ENCODE measurements around the gene HKDC1.
"Not testable (repeated sequence)": the region's sequence is repeated elsewhere in the genome, so short reads cannot be mapped to it uniquely, and the experiment has no call there.

The HKDC1 gene

DNA sequence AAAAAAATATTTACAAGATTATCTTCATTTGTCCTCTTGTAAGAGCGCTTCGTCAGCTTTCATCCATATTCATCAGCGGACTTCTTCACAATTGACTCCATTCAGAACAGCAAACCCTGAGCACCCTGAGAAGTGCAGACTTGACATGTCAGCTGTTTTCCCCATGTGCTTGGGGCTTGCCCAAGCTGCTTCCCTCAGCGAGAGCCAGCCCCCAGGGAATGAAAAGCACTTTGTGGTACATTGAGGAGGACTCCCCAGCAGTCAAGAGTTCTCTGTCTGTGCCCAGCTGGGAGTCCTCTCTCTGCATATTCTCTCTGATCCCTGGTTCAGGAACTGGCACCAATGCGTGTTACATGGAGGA lies 22.7 kb downstream of the HKDC1 start:
- DNase-seq = no peak

DNA sequence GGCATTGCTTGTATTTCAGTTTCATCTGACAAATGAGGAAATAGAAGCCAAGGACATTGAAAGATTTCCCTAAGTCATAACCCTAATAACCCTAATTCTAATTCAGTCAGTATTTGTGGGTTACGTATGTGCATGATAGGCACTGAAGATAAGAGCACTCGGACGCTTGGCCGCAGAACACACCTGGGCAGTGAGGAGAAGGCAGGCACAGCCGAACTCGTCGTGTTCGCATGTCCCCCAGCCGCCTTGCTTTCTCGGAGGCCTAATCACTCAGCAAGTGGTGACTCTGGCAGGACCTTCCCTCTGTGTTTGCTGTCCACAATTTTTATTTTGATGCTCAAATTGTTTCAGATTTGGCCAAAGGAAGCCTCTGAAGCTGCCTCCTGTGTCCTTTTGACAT lies 23.7 kb downstream of the HKDC1 start:
- no peak for DNase-seq

DNA sequence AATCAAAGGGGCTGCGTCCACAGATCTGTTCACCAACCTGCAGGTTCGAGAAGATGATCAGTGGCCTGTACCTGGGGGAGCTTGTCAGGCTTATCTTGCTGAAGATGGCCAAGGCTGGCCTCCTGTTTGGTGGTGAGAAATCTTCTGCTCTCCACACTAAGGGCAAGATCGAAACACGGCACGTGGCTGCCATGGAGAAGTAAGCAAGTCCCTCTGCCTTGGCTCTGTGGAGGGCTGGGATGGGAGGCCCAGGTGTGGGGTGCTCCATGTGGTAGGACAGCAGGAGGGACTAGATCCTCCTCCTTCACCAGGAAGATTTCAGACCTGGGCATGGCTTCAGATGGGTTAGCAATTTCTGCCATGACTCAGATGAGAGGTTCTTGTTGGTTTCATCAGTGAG lies 25.9 kb downstream of the HKDC1 start:
- no peak for DNase-seq

DNA sequence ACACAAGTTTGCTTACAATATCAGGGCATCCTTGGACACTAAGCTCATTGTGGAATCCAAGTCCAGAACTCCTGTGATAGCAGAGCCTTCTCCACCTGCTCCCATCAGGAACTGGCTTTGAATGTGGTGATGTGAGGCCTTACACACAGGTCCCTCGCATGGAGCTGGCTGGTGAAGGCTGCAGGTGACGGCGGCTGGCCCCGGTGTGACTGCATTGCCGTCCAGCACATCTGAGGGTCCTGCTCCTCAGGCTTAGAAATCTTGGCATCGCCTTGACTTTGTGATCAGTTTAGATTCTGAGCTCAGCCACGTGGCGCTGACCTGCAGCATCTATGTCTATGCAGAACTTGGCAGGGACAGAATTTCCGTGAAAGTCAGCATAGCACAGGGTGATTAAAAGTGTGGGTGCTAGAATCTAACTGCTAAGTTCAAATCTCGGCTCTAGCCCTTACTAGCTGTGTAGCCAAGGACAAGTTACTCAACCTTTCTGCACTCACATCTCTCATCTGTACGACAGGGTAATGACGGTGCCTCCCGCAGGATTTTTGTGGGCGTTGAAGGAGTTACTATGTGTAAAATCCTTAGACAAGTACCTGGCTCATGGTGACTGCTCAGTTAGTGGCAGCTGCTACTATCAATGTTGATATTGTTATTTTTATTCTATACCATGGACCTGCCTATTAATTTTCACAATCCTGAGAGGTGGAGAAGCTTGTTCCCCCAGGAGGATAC lies 26.6 kb downstream of the HKDC1 start:
- DNase-seq = no peak

DNA sequence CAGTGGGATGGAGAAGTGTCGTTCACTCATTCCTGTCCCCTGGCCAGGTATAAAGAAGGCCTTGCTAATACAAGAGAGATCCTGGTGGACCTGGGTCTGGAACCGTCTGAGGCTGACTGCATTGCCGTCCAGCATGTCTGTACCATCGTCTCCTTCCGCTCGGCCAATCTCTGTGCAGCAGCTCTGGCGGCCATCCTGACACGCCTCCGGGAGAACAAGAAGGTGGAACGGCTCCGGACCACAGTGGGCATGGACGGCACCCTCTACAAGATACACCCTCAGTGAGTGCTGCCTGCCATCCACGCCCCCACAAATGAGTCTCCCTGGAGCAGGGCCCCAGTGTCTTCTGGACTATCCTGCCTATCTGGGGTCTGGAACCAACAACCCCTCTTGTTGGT lies 27.2 kb downstream of the HKDC1 start:
- no peak for DNase-seq

DNA sequence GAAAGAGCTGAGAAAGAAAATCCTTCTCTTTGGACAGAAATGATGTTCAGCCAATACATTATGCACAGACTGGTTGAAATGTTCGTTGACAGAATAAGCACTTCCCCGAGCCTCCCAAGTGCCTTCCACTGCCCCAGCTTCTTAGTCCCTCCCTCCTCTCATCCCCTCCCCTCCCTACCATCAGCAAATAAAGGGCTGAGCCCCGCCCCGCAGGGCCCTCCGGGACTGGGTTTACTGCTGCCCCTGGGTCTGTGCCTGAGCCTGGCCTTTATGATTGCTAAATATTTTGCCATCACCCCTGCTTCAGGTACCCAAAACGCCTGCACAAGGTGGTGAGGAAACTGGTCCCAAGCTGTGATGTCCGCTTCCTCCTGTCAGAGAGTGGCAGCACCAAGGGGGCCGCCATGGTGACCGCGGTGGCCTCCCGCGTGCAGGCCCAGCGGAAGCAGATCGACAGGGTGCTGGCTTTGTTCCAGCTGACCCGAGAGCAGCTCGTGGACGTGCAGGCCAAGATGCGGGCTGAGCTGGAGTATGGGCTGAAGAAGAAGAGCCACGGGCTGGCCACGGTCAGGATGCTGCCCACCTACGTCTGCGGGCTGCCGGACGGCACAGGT lies 28.1 kb downstream of the HKDC1 start:
- DNase-seq = no peak

DNA sequence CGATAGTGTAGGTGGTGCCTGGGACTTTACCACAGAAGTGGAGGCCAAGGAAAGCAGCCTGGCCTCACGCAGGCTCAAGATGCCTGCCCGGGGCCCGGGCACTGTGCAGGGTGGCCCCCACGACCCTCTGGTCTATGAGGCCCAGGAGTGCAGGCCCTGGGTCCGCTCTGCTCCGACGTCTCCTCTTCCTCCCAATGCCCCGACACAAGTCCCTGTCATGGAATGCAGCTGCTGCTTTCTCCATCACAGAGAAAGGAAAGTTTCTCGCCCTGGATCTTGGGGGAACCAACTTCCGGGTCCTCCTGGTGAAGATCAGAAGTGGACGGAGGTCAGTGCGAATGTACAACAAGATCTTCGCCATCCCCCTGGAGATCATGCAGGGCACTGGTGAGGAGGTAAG lies 29.9 kb downstream of the HKDC1 start:
- no peak for DNase-seq

DNA sequence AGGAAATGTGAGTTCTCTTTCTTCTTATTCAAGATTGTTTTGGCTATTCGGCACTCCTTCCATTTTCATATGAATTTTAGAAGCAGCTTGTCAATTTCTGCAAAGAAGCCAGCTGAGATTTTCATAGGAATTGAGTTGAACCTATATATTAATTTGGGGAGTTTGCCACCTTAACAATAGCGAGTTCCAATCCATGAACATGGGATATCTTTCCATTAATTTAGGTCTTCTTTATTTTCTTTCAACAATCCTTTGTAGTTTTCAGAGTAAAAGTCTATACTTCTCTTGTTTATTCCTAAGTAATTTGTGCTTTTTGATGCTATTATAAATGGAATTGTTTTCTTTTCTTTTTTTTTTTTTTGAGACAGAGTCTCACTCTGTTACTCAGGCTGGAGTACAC lies 31.3 kb downstream of the HKDC1 start:
- not testable (repeated sequence) for DNase-seq

DNA sequence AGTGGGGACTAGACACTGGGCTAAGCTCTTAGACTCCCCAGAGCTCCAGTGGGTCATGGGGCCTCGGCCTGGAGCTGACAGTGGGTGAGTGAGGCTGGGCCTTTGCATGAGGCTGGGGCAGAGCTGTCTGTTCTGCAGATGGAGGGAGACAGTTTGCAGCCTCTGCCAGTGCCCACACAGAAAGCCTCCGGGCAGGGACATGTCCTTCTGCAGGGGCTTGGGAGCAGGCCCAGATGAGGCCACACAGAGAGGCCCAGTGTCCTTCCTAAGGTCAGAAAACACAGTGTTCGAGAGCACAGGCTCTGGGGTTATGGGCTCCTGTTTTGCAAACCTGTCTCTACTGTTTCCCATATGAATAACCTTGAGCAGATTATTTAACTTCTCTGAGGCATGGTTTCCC lies 33.0 kb downstream of the HKDC1 start:
- DNase-seq = no peak

DNA sequence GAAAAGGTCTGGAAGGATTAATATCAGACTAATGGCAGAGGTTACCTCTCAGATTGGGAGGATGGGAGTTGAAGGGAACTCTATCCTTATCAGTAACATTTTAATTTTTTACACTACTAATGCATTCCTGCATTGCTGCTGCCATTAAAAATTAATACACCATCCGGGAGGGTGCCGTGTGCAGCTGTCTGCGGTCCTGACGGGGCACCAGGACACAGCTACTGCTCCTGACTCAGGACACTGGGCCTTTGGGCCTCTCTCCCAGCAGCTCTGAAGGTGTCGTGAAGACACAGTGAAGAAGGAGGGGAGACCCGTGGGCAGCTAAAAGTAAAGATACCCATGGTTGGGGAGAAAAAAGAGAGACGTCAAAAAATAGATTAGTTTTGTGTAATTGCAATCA lies 34.7 kb downstream of the HKDC1 start:
- DNase-seq = no peak

DNA sequence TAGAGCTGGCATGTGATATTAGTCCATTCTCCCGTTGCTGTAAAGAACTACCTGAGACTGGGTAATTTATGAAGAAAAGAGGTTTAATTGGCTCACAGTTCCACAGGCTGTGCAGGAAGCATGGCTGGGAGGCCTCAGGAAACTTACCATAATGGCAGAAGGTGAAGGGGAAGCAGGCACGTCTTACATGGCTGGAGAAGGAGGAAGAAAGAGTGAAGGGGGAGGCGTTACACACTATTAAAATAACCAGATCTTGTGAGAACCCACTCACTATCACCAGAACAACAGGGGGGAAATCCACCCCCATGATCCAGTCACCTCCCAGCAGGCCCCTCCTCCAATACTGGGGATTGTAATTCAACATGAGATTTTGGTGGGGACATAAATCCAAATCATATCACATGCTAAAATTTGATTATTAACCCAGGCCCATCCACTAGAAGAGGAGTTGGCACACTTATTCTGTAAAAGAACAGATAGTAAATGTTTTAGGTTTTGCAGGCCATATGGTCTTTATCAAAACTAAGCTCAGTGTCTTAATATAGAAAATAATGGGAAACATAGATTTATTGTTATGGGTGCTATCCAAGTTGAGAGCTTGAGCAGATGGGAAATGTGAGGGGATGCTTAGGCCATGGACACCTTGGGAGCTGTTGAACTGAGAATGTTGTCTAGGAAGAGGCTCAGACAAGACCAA lies 39.6 kb downstream of the HKDC1 start:
- no peak for DNase-seq

DNA sequence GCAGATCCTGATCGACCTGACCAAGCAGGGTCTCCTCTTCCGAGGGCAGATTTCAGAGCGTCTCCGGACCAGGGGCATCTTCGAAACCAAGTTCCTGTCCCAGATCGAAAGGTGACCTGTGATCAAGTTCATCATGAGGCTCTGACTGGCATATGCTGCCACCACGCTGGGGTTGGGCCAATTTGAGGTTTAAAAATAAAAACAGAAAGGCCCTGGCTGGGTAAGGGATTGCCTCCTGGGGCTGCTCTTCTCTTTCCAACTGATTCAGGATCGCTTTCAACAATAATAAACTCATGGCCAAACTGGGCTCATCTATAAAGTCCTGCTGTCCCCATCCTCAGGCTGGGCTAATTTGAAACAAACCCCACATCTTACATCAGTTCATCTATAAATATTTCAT lies 41.1 kb downstream of the HKDC1 start:
- DNase-seq = no peak

DNA sequence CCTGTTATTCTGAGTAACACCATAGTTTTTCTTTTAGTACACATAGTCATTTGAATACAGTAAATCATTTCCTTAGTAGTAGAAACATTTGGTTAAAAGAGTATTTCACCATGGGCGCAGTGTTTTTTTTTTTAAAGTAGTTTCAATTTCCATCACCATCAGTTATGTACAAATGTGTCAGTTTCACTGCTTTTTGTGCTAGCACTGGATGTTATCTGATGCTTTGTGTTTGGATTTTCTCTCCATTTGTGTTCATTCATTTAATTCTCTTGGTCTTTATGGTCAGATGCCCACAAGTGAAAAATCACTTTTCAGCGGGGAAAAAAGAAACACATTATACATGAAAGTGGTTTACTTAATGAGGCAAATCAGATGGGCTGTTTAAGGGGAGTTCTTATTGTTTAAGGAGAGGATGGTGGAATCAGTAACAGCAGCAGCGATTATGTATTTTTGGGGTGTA lies 42.2 kb downstream of the HKDC1 start:
- DNase-seq = no peak

DNA sequence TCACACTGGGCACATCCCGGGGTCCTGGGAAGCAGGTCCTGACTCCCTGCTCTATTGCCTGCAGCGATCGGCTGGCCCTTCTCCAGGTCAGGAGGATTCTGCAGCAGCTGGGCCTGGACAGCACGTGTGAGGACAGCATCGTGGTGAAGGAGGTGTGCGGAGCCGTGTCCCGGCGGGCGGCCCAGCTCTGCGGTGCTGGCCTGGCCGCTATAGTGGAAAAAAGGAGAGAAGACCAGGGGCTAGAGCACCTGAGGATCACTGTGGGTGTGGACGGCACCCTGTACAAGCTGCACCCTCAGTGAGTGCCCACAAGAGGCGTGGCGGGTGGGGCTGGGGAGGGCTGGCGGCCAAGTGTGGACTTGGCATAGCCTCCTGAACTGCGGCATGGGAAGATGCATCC lies 45.4 kb downstream of the HKDC1 start:
- no peak for DNase-seq

DNA sequence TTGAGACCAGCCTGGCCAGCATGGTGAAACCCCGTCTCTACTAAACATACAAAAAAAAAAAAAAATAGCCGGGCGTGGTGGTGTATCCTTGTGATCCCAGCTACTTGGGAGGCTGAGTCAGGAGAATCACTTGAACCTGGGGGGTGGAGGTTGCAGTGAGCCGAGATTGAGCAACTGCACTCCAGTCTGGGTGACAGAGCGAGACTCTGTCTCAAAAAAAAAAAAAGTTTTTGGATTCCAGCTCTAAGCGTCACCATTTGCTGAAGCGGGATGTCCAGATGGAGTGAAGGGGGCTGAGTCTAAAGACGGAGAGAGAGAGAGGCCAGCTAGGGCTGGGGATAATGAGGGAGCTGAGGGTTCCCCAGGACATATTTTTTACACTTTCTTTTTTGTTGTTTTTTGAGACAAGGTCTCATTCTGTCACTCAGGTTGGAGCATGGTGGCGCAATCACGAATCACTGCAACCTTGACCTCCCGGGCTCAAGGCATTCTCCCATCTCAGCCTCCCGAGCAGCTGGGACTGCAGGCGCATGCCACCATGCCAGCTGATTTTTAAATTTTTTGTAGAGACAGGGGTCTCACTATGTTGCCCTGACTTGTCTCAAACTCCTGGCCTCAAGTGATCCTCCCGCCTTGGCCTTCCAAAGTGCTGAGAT lies 48.8 kb downstream of the HKDC1 start:
- no peak for DNase-seq

DNA sequence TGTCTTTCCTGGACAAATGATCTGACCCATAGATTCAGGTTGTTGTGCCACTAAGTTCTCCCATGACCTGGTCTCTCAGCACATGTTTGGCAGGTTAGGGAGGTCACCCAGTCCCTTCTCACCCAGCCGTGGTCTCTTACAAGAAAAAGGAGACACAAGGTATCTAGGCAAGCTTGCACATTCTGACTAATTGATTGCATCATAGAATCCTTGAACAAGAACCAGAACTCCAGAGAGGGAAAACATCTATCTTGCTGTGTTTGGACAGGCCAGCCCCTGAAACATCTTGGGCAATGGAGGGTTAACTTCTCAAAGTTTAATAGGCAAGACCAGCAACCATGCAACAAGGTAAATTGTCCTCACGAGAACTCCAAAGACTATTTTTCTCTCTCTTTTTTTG lies 49.6 kb downstream of the HKDC1 start:
- DNase-seq = no peak

DNA sequence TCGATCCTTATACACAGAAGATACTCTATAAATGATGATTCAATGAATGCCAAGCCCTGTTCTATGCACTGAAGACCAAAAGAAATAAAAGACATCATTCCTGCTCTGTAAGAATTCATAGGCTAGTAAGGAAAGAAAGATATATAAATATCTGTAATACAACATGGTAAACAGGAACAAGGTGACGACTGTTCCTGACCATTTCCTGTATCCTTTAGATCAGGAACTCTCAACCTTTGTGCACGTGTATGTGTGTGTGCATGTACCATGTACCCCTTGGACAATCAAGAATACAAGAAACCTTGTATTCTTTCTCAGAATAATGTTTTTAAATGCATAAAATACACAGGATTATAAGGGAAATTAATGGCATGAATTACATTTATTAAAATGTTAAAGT lies 50.9 kb downstream of the HKDC1 start:
- no peak for DNase-seq

DNA sequence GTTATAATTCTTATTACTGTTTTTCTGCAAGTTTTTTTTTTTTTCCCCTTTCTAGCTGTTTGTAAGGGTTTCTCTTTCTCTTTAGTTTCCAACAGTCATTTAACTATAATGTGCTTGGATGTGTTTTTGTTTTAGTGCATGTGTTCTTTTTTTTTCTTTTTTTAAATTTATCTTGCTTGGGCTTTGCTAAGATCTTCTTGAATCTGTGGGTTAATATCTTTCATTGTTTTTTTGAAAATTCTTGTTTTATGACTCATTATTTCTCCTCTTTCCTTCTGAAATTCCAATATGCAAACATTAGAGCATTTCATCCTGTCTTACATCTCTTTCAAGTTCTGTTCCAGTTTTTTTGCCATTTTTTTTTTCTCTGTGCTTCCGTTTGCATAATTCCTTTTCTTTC lies 52.5 kb downstream of the HKDC1 start:
- DNase-seq = no peak

DNA sequence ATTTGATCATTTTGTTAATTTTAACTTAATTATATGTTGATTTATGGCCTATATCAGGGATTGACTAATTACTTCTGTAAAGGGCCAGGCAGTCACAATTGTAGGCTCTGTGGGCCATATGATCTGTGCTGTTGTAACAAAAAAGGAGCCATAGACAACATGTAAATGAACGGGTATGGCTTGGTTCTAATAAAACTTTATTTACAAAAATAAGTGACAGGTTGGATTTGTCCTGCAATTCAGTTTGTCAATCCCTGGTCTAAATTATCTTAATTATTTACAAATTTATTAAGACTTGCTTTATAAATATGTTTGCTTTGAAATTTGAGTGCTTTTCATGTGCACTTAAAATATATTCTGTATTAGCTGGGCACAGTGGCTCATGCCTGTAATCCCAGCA lies 55.3 kb downstream of the HKDC1 start:
- no peak for DNase-seq

DNA sequence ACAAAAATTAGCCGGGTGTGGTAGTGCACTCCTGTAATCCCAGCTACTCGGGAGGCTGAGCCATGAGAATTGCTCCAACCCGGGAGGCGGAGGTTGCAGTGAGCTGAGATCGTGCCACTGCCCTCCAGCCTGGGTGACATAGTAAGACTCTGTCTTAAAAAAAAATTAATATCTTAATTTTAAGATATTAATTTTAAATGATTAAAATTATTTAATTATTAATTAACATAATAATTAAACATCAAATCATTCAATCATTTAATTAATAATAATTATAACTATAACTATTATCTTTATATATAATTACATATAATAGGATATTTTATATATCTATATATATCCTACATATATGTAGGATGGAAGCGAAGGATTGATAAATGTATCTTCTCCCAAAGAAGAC lies 56.4 kb downstream of the HKDC1 start:
- DNase-seq = no peak

DNA sequence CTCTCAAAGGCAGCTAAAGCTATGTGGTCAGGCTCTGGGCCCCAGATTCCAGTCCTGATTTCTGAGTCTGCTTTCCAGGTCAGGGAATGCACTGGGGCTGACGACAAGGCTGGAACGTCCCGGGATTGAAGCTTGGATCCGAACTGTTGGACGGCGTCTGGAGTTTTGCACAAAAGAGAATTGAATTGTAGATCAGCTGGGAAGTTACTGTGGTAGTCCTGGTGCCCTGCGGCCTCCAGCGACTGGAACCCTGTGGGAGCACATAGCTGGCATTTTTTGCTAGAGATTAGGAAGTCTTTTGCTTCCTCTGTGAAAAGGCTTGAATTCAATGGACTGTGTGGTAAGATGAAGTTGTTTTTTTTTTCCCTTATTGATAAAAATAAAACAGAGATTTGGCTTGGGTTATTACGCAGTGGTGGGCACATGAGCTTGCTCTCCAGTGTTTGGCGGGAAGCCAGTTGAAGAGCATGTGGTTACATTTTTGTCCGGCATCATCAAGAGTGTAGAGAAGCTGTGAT lies 58.4 kb downstream of the HKDC1 start, which contains the start of gene HK1:
HK1 (plus strand) TSS at position 51 of the 518 bp plus-strand sequence.
- no peak for DNase-seq

DNA sequence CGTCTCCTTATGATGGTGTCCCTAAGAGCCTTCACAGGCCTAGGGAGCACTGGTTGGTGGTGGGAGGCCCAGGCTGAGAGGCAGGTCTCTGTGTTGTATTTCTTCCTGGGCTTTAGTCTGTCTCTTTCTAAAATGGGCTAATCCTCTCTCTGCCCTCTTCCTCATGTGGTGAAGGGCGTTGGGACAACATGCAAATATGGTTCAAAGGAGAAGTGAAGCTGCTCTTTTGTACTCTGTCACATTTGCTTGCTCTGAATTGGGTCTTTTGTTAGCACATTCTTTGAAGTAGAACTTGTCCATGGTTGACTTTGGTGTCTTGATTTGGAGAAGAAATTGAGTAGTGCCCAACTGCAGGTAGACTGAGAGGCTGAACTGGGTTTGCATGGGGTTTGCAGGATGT lies 59.0 kb downstream of the HKDC1 start:
- no peak for DNase-seq
